Stimulated activated CD8-positive, alpha-beta memory T cell treated with anti-CD3 and anti-CD28 coated beads, Interleukin-7, amount 100 ng/mL, for 4 hours (primary cell): ENCODE measurements around the gene RNF183.
"Not testable (repeated sequence)": the region's sequence is repeated elsewhere in the genome, so short reads cannot be mapped to it uniquely, and the experiment has no call there.

Experiments
- DNase-seq, 2 donors: peaks; one replicate each; pipeline ENCODE4 v3.0.0-alpha.2; 2020; ENCODE audit warnings: low read depth in 2 of 2

RNF183 gene

GRCh38 chr9:113274474-113275156 lies 28.6 kb downstream of the RNF183 start:
- no peak for DNase-seq

DNA sequence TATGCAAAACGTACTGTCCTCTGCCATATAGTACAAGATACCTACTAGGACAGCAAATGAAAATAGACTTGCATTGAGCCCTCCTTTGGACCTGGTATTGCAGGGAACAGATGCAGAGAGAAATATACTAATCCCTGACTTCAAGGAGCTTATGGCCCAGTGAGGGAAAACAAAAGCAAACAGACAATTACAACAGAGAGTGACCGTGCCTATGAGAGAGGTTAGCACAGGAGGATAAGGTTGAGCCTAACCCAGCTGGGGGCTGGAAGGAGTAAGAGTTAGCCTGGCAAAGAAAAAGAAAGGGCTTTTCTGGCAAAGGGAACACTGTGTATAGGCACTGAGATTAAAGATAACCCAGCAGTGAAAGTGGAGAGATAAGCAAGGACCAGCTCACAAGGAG lies 33.3 kb downstream of the RNF183 start:
- DNase-seq, result no peak

- DNase-seq, result no peak
These were observed 33.8 kb downstream of the RNF183 start for GRCh38 chr9:113269355-113269754.

- DNase-seq, result no peak
These were observed 35.1 kb downstream of the RNF183 start for GRCh38 chr9:113267911-113268566.

DNA sequence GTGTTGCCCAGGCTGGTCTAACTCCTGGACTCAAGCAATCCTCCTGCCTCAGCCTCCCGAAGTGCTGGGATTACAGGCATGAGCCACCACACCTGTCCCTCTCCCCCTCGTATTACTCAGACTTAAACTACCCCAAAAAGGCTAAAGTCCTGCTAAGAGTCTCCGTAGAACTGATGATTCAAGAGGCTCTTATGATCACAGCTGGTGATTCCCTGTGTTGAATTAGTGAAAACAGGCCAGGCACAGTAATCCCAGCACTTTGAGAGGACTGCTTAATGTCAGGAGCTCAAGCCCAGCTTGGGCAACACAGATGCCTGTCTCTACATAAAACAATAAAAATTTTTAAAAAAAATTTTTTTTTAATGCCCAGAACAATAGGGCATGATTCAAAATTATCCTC lies 37.0 kb downstream of the RNF183 start:
- no peak for DNase-seq

- DNase-seq, result no peak
These were observed 41.1 kb downstream of the RNF183 start for GRCh38 chr9:113261917-113262671.

DNA sequence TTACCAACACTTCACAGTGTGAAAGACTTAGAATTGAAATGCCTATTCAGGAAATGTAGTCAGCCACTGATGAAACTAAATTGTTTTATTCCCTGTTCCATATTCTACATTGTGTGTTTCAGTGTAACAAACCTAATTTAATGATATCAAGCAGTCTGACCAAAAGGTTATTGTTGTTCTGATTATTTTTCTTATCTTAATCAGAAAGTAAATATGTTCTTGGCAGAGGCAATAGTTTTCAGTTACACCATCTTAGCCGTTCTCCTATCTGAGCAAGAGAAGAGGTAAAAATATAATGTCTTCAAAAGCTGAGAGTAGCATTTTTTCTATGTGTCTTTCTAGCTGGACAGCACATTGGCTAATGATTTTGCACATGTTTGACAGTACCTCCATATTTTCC lies 44.9 kb downstream of the RNF183 start:
- no peak for DNase-seq

- DNase-seq, result no peak
These were observed 45.3 kb downstream of the RNF183 start for GRCh38 chr9:113257863-113258262.

- DNase-seq, result no peak
These were observed 47.7 kb downstream of the RNF183 start for GRCh38 chr9:113255438-113255837.

GRCh38 chr9:113254991-113255390 lies 48.2 kb downstream of the RNF183 start:
- DNase-seq, result no peak

- DNase-seq, result no peak
These were observed 52.4 kb downstream of the RNF183 start for GRCh38 chr9:113250807-113251206.

- not testable (repeated sequence) for DNase-seq
These were observed 53.5 kb downstream of the RNF183 start for GRCh38 chr9:113249661-113250060.

- DNase-seq, result no peak
These were observed 55.5 kb downstream of the RNF183 start for GRCh38 chr9:113247640-113248039.
